Measurements from ENCODE around the gene VAMP2.
"Not testable (repeated sequence)": the region's sequence is repeated elsewhere in the genome, so short reads cannot be mapped to it uniquely, and the experiment has no call there.

Gene VAMP2

GRCh38 chr17:8176197-8176940, 13.6 kb upstream of the VAMP2 start, which contains the start of gene TMEM107:
Gene TMEM107, minus strand, starts transcription at chr17:8176380. Its CDS starts 94 bp downstream, at chr17:8176286.
- DNase-seq (ENCODE audit: low spot score), result peak; percentile 91

DNA sequence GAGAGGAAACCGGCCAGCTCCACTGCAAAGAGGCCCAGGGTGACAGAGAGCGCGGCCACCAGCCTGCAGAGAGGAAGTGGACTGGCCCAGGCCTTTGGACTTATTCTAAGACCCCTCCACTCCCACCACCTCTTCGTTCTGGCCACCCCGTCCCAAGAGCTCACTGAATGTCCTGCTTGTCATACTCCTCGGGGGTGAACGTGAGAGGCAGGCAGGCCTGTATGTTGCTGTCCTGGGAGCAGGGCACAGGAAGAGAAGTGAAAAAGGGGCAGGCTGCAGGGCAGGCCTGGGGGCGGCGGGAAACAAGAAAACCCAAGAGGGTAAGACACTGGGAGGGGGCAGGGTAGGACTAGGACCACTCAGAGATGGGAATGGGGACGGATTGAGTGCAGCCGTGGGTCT, 13.0 kb upstream of the VAMP2 start:
- no peak for DNase-seq (ENCODE audit: low spot score)

- no peak for DNase-seq (ENCODE audit: low spot score)
These were observed 11.1 kb upstream of the VAMP2 start for GRCh38 chr17:8173871-8174322.

DNA sequence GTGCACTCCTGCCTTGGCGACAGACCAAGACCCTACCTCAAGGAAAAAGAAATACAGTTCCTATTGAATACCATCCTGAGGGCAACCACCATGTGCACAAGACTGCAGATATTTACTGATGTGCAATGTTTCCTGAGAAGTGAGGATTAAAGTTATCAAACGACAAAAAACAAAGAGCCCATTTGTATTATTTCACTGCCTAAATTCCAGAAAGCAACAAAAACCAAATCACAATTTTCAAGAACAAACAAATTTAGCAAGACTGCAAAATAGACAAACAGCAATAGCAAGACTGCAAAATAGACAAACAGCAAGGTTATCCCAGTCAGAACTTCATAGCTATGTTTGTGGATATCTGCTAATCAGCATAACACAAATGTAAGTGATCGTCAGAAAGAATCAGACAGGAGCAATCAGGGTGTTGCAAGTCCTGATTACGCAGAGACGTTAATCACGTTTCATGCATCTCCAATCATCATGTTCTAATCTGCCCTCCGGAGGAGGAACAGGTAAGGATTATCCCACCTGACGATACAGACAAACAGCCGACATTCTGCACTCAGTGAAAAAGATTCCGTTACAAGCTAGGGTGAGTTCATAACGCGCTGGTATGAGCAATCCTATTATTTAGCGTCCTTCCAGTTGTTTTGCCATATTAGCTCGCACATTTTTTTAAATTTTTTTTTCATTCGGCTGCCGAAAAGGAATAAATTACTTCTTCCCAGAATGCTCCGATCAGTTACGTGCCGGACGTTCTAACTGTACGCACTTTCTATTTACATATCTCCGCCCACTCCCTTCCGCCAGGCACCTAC, 10.5 kb upstream of the VAMP2 start:
- DNase-seq (ENCODE audit: low spot score), result peak; percentile 91

DNA sequence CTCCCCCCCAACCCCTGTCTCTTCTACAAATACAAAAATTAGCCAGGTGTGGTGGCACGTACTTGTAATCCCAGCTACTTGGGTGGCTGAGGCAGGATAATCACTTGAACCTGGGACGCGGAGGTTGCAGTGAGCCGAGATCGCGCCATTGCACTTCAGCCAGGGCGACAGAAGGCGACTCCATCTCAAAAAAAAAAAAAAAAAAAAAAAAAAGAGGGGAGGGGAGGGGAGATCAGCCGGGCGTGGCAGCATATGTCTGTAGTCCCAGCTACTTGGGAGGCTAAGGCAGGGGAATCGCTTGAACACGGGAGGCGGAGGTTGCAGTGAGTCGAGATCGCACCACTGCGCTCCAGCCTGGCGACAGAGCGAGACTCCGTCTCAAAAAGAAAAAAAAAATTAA, 7.4 kb upstream of the VAMP2 start:
- not testable (repeated sequence) for DNase-seq (ENCODE audit: low spot score)

DNA sequence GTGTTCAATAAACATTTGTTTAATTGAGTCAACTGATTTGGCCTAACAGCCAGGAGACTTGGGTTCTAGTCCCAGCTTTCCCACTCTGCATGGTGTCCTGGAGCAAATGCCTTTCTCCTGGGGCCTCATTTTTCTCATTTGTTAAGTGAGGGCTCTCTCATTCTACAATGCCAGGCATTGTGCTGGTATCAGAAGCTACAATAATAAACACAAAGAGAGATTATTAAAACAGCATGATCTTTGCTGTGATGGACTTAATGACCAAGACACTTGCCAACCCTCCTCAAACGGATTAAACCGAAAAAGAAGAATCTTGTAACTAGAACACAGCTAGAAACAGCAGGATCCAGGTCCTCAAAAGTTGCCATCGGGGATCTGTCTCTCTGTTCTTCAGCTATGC, 4.8 kb upstream of the VAMP2 start:
- no peak for DNase-seq (ENCODE audit: low spot score)

- DNase-seq (ENCODE audit: low spot score), result no peak
These were observed 4.0 kb upstream of the VAMP2 start for GRCh38 chr17:8166731-8167130.

- DNase-seq (ENCODE audit: low spot score), result no peak
These were observed 2.0 kb upstream of the VAMP2 start for GRCh38 chr17:8164815-8165131.

DNA sequence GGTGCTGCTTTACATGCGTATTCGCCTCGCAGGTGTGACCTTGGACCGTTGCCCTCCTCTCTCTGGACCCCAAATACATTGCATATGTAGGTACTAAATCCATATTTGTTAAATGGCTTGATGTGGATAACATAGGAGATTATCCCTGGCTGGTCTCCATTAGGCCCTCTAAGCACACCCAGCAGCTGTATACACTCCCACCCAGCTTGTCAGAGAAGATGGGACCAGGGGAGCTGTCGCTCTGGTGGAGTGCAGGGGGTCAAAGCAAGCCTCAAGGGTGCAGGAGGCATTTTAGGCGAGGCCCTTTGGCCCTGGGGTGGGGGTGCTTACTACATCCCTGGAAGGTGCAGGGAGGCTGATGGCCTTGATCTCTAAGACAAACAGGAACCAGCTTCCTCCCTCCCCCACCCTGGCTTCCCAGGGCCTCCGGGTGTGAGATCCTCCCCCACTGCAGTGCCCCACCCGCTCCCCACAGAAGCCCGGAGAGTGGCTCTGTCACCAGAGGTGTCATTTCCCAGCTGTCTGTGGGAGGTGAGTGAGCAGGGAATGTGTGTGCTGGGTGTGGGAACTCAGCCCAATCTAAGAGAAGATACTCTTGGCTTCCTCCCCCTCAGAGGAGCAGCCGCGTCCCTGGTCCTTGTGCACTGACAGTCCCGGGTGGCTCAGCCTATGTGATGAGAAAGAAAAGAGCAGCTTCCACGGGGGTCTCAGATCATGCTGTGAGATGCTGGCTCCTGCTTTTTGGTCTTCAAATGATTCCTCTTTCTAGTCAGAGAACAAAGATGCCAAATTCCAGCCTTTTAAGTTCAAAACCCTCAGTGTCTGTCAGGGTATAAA, 1.4 kb upstream of the VAMP2 start:
- peak; percentile 34 for DNase-seq (ENCODE audit: low spot score)

DNA sequence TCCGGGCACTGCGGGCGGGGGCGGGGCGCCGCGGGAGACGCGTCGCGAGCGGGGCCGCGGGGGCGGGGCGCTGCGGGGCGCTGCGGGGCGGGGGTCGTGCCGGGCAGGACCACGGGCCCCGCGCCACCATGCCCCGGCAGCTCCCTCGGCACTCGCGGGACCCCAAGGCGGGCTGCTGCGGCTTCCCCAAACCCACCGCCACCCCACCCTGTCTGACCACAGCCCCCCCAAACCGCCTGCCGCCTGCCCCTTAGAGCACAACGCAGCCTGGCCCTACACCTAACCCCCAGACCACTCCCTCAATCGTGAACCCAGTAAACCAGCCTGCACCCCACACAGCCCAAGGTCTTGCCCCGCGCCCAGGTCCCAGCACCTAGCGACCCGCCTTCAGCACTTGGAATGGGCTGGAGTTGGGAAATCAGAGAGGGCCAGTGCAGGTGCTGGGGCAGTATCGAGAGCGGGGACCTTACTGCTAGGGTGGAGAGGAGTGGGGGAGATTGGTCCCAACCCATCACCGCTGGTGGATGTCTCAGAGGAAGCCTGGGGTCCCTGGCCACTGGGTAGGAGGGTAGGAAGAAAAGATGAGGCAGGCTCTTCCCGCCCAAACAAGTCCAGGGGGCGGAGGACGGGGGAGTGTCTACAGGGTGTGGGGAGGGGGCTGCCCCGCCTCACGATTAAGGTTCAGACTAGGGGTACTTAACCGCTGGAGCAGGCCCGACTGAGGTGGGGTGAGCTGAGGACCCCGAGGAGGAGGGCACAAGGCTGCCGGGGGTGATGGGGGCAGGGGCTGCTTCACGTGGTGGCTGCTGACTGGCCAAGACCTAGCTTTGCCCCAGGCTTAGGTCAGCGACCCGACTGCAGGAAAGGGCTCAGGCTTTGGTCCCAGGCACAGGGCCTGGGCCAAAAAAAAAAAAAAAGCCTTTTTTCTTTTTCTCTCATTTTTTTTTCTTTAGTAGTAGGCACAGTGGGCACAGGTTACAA, 539 bp upstream of the VAMP2 start:
- no peak for DNase-seq (ENCODE audit: low spot score)

- no peak for DNase-seq (ENCODE audit: low spot score)
These were observed 1.2 kb downstream of the VAMP2 start for GRCh38 chr17:8161289-8162232.

- no peak for DNase-seq (ENCODE audit: low spot score)
These were observed 2.0 kb downstream of the VAMP2 start for GRCh38 chr17:8160741-8161221.

DNA sequence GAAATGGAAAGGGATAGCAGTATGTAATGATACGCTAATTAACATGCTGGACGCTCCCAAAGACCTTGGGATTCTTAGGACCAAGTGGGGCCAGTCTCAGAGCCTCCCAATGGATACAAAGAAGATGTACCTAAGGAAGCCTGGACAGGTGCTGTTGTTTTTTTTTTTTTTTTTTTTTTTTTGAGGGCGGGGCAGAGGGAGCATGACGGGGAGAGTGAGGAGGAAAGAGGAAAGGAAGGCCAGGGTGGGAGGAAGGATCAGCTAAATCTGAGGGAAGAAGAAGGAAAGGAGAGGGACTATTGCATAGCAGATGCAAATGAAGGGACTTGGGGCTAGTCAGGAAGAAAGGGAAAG, 2.5 kb downstream of the VAMP2 start:
- no peak for DNase-seq (ENCODE audit: low spot score)

DNA sequence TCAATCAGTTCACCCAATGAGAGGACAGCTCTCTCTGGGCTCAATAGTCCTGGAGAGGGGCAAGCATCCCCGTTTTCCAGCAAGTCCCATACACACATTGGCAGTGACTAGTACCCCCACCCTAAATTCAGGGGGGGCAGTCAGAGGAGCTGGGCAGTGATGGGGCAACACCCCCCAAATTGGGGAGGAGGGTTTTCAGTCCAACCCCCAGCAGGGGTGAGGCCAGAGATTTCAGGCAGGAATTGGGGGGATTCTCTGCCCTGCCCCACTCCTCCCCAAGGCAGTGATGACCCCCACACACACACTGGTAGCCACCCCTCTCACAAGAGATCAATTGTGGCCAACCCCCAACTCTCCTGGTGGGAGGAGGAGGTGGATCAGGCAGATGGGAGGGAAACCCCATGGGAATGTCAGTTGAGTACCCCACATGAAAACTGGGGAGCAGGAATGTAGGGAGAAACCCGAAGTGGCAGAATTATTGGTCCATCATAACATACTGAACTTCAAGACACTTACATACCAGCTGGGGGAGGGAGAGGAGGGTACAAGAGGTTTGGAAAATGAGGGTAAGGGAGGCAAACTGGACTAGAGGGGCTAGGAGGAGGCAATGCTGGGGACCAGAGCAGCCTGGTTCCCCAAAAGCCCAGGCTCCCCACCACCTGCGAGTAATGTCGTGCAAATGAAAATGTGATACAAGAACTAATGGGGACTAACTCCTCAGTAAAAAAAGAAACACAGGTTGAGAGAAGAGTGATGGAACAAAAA, 3.1 kb downstream of the VAMP2 start:
- no peak for DNase-seq (ENCODE audit: low spot score)

DNA sequence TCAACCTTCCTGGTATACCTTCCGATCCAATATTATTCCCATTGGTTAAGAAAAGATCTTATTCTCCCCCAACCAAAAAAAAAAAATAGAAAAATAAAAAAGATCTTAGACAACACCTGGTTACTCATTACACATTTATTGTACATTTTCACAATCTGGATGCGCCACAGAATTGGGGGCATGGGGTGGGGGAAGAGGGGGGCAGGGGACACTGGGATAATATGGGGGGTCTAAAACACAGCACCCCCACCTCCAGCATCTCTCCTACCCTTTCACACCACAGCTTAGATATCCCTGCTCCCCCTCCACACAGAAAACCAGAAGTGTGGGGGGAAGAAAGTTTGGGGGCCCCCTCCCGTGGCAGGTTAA, 3.7 kb downstream of the VAMP2 start:
- no peak for DNase-seq (ENCODE audit: low spot score)

GRCh38 chr17:8158267-8159031, 4.3 kb downstream of the VAMP2 start:
- peak; percentile 89 for DNase-seq (ENCODE audit: low spot score)

DNA sequence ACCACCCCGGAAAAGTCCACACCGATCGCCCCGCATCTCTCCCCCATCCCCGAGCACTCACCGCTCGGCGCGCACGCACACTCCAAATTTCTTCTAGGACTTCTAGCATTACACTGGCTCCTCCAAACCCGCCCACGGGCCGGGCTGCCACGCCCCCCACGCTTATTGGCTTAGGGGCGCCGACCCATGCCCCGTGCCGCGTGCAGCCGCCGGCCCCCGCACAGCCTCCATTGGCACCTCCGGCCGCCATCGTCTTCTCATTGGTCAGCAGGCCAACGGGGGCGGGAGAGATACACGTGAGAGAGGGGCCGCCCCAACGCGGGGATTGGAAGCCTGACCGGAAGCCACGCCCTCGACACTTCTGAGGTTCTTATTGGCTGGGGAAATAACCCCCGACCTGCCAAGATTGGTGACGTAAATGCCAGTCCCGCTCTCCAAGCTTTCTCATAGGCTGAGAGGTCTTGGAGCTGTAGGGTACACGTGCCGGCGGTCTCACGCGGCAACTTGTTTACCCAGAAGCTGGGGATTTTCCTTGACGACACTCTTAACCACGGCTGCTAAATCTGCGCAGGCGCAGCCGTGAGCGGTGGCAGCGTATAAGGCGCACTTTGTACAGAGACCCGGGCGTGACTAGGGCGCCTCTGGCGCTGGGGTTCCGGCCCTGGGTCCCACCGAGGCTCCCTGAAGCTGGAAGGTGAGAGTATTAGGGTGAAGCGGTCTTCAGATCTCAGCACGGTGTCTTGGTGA, 6.3 kb downstream of the VAMP2 start:
- peak; percentile 100 for DNase-seq (ENCODE audit: low spot score)

GRCh38 chr17:8155996-8156245, 6.8 kb downstream of the VAMP2 start:
- DNase-seq (ENCODE audit: low spot score), result no peak
